NB4 (cell line): Measurements from ENCODE around the gene RABL3.

Experiments used
- CTCF ChIP-seq: IDR thresholded peaks from one replicate; pipeline ENCODE4 v1.5.1; 2012; ENCODE audit warnings: low read depth, low read length
- MAX ChIP-seq: IDR thresholded peaks from 2 replicates; pipeline ENCODE4 v1.6.1; 2011; ENCODE audit warnings: low read depth, low read length
- POLR2A ChIP-seq: IDR thresholded peaks from 2 replicates; pipeline ENCODE4 v1.6.1; 2011; ENCODE audit warnings: mild to moderate bottlenecking; ENCODE audit not compliant: insufficient read length; ENCODE audit errors: extremely low read depth

- no peak for TF ChIP-seq CTCF
- TF ChIP-seq POLR2A = no peak
- no peak for TF ChIP-seq MAX
Measured at GRCh38 chr3:120681018-120681417, 61.3 kb downstream of the RABL3 start.
